Right ventricle myocardium inferior (tissue), 1 donor: ENCODE data around the gene SRA1. TPM values are rescaled to one million over a fixed set of nuclear protein-coding genes. Genes with fewer than 3 reads are reported as not detected.

ENCODE experiments used
- ATAC-seq: fragments of 200-7000 bp; cut with Tn5 transposase; one replicate; pipeline ENCODE4 v1.9.1; 2020; ENCODE audit warnings: mild to moderate bottlenecking, moderate library complexity
- DNase-seq: peaks from one replicate; pipeline ENCODE4 v3.0.0; 2021; ENCODE audit errors: missing footprints
- intact Hi-C: fragments of 100-400 bp; cut with DNase I; formaldehyde crosslinking; loops from one replicate; pipeline ENCODE4 v1.11.0; 2022
- total RNA-seq: library from RNA; stranded (reverse); fragmentation: NEBNext Ultra II Directional; extraction: Animal tissue kit (Norgen Biotek cat#: 25700); gene quantifications from one replicate; pipeline ENCODE4 v1.2.1, GENCODE V29; 2021
- donor health status: DM: no; HTN: yes; CAD: no; lungs with severe emphysema.

The SRA1 gene
- total RNA-seq, 1 donor from 2014 or later, result 29.4 TPM

DNA sequence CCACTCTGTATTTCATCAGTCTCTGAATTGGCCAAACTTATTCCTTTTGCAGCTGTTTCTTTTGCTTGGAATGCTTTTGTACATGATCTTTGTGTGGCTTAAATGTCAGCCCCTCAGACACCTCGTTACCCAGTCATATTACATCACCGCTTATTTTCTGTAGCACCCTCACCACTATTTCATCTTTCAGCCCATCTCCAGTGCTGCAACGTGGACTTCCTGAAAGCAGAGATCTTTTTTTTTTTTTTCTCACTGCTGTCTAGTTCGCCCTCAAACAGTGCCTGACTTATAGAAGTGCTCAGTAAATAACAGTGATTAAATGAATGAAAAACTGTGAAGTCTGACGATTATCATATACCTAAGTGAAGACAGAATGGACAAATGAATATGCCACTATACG lies 835 bp downstream of the SRA1 start:
- intact Hi-C loops, result no loop called here
- no peak for ATAC-seq

DNA sequence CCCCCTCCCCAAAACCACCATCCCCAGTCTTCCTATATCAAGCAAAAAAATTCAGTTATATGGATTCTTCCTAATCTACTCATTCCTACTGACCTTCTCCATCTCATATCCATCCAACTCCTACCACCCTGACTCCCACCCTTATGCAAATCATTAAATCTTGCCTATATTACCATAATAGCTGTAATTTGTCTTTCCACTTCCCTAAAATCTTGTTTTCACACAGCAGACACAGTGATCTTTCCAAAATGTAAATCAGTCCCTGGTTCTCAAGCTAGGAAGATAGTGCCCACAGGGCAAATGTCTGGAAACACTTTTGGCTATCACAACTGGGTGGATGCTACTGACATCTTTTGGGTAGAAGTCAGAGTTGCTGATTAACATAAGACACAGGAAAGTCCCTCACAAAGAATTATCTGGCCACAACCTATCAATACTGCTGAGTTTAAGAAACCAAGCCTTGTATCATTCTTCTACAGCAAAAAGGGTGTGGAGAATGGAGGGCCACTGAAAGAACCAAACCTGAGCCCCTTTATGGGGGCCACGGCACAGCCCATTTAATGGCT lies 1.4 kb downstream of the SRA1 start:
- no peak for ATAC-seq
- intact Hi-C loops, result no loop called here
- DNase-seq, result no peak

More for the DNA sequence above, 835 bp downstream of the SRA1 start:
- no peak for DNase-seq

DNA sequence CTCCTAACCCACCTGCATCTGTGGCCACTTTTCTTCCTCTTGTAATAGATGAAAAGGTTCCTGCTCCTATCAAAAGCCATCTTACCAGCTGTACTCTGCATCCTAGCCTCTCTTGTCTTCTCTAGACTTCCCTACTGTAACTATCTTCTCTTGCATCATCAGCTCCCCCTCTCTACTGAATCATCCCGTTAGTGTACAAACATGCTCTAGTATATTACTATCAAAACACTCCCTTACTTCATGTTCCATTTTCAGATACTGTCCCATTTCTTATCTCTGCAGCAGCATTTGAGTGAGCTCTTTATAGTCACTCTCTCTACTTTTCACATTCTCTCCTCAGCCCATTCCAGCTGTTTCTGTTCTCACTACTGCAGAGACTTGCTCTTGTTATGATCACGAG lies 2.8 kb downstream of the SRA1 start:
- ATAC-seq, result no peak
- no peak for DNase-seq
- intact Hi-C loops, result no loop called here

DNA sequence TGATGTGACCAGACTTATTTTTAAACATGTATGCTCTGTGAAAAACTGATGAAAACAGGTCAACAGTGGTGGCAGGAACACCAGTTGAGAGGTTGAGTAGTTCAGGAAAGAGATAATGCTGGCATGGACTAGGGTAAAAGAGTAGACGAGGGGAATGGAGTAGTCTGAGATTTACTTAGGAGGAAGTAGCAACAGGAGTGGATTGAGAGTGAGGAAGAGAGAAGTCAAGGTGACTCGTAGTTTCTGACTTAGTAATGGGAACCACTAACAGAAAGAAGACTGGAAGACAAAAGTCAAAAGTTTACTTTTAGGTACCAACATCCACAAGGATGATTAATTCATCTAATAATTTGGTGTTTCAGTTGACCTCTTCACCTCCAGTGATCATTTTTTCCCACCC lies 3.6 kb downstream of the SRA1 start:
- ATAC-seq (no peak), DNase-seq (no peak)
- intact Hi-C loops, result no loop called here

DNA sequence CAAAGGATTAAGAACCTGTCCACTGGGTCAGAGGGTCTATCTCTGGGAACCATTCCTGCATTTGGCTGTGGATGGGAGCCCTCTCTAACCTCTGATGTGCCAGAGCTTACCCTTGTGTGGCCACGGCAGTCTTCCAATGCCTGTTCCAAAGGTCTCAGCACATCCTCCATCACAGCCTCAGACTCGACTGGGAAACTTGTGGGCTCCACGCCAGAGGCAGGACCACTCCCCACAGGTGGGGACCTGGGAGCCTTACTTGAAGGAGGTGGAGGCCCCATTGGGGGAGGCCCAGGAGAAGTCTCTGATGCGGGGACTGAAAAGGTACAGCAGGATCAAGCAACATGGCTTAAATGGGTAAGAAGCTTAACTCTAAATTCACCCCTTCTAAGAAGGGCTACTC lies 5.4 kb downstream of the SRA1 start:
- ATAC-seq (no peak), DNase-seq (no peak)
- intact Hi-C loops, result no loop called here

DNA sequence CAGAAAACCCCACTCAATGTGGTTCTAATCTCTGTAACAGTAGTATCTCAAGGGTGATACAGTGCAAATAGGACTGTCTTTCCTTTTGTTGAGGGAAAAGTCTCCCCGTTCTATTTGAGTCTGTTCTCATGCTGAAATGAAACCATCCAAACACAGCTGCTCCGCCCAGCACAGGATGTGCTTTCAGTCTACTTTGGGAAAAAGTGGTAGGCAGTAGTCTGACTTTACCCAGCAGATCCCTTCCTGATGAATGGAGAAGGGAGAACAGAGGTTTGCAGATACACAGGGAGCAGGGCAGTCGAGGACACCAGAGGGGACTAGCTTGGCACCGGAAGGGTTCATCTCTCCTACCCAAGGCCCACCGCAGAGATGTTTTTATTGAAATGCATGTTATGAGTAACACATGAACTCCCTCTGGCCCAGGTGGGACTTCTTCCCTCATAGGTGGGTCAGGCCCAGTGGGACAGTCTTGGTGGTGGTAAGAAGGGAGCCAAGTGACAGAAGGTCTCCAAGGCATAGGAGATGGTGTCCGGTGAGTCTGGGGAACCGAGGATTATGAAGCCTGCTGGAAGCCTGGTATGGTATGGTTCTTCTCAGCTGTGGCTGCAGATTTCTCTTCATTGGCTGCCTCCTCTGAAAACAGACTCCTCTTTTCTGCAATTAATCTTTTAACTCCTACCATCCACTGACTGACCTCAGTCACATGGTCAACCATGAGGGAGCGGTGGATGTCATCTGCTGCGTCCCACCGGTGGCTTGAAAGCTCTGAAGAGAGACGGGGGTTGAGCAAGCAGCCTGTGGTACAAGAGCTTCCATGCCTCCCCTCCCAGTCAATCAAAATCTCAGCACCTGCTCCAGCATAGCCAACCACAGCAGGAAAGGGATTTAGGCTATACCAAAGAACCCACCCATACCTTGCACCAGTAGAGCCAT lies 6.9 kb downstream of the SRA1 start:
- ATAC-seq (no peak), DNase-seq (no peak)
- intact Hi-C loops, result no loop called here

DNA sequence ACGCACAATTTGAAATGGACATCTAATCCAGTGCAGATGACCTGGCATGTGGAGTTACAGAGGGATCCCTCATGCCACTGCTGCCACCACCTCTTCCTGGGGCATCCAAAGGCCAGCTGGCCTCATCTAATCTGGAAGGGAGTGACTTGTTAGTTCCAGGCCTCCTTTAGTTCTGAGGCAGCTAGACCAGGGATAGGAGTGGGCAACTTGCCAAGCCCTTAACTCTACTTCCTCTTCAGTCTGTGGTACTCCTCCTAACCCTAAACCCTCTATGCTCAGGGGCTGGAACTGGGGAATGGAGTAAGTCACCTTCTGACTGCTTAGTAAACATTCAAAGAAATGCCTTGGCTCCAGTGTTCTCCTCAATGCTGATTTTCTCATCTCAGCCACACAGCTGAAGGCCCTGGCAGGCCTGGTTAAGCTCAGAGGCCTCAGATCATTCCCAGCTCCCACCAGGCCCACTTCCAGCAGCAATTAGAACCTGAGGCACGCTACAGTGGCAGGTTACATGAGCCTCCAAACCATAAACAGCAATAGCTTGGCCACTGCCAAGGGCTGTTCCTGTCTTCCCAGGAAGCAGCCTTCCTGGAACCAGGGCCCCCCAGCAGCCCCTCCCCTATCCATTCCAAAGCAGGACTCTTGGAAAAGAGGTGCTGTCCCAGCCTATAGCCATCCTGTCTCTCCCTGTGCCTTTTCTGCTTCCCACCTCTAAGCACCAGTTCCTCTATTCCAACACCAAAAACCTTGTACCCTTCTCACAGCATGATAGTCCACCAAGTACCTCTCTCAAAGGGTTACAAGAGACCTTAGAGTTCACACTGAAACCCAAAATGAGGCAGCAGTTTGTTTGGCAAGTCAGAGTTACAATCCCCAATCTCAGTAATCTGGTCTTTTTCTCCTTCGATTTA lies 7.8 kb downstream of the SRA1 start:
- intact Hi-C loops, result loop anchor here (5.0 kb wide), 2 partner anchors 143 to 147 kb away; partner anchors contain the start of genes ANKHD1, HARS1 and HARS2
- ATAC-seq, result peak; percentile 3
- no peak for DNase-seq

DNA sequence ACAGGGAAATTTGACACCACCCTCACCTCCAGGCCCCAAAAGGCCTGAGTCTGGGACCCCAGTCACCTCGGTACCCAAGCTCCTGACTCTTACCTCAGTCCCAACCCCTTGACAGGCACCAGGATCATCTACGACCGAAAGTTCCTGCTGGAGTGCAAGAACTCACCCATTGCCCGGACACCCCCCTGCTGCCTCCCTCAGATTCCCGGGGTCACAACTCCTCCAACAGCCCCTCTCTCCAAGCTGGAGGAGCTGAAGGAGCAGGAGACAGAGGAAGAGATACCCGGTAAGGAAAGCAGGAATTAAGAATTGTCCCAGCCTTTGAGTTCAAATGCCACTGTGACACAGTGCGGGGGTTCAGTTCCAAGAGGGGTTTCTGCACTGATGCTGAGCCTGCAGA lies 8.5 kb downstream of the SRA1 start:
- intact Hi-C loops, result loop anchor here (5.0 kb wide), 2 partner anchors 144 to 146 kb away; partner anchors contain the start of genes ANKHD1, HARS1 and HARS2
- ATAC-seq (no peak), DNase-seq (no peak)

DNA sequence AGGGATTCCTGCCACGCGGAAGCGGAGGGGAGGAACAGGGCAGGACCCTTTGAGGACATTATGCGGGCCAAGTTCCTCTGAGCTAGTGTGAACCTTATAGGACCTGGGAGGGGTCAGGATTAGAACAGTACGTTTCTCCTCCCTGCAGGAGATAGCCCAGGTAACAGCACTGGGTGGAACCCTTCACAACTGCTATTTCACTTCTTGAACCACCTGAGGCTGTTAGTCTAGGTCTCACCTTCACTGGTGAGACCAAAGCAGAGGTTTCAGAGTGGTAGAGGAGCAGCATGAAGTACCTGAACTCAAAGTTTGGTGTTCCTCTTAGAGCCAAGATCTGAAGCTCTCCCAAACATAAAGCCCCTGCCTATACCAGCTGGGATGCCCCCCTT lies 9.0 kb downstream of the SRA1 start:
- intact Hi-C loops, result loop anchor here (5.0 kb wide), 2 partner anchors 144 to 146 kb away; partner anchors contain the start of genes ANKHD1, HARS1 and HARS2
- no peak for DNase-seq
- ATAC-seq, result peak; percentile 57

DNA sequence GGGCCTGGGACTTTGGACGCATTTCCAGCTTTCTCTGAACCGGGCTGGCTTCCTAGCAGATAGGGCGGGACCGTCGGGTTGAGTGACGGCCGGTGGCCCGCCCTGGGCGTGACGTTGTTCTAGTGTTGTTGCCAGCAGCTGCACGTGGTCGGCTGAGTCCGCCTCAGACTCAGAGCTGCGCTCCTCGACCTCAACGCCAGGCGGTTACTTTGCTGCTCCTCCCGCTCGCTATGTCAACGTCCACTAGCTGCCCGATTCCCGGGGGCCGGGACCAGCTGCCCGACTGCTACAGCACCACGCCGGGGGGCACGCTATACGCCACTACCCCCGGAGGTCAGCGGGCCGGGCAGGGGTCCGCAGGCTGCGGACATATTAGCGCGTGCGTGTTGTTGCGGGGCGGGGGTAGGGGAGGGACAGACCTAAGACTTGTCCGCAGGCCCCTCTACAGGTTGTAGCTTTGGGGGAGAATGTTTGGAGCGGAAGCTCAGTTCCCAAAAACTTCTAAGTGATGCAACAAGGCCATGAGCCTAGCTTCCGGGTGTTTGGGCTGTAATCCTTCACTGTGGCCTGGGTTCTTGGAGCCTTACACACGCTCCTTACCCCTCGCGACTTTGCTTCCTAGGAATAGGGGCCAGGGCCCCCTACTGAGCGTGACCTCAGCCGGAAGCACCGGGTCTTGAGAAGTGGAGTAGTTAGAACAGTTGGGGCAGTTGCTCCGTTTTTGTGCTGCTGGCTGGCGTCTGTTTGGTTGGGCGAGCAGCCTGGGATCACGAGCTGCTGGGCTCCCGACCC lies 9.6 kb downstream of the SRA1 start, which contains the start of gene EIF4EBP3:
TSS of gene EIF4EBP3 (plus strand) at position 155 of the 792 bp plus-strand sequence. CDS start at position 231, 76 bp downstream.
- intact Hi-C loops, result loop anchor here (2.0 to 5.0 kb wide), 4 partner anchors 91 to 145 kb away; partner anchors contain the start of genes ANKHD1, HARS1, HARS2 and TMCO6

DNA sequence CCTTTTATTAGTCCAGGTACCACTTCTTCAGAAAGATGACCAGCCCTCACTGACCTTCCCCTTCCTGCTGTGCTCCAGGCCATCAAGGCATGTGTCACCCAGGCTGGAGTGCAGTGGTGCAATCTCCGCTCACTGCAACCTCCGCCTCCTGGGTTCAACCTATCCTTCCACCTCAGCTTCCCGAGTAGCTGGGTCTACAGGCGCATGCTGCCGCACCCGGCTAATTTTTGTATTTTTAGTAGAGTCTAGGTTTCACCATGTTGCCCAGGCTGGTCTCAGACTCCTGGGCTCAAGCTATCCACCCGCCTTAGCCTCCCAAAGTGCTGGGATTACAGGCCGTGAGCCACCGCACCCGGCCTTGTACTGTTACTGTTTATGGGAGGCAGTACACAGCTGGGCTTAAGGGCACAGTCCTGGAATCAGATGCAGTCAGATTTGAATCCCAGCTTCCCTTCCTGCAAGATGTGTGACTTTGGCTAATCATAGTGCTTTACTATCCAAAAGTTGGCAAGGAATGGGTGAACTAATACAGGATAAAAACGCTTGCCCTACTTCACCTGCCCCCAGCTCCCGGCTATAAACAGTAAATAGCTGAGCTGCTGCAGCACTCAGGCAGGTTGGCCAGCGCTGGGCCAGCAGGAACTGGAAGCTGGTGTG lies 10.3 kb downstream of the SRA1 start:
- DNase-seq, result no peak
- ATAC-seq, result peak; percentile 0
- intact Hi-C loops, result loop anchor here (2.0 to 5.0 kb wide), 4 partner anchors 92 to 145 kb away; partner anchors contain the start of genes ANKHD1, HARS1, HARS2 and TMCO6

More for the DNA sequence above, 9.6 kb downstream of the SRA1 start, which contains the start of gene EIF4EBP3:
- peak; percentile 98 for DNase-seq
- peak; percentile 93 for ATAC-seq

DNA sequence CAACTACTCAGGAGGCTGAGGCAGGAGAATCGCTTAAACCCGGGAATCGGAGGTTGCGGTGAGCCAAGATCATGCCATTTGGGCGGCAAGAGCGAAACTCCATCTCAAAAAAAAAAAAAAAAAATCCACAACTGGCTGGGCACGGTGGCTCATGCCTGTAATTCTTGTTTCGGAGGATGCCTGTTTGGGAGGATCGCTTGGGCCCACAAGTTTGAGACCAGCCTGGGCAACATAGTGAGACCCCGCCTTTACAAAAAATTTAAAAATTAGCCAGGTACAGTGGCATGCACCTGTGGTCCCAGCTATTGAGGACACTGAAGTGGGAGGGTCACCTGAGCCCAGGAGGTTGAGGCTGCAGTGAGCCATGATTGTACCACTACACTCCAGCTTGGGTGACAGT lies 11.7 kb downstream of the SRA1 start:
- DNase-seq (no peak), ATAC-seq (no peak)
- intact Hi-C loops, result loop anchor here (2.0 to 5.0 kb wide), 4 partner anchors 93 to 147 kb away; partner anchors contain the start of genes ANKHD1, HARS1, HARS2 and TMCO6

DNA sequence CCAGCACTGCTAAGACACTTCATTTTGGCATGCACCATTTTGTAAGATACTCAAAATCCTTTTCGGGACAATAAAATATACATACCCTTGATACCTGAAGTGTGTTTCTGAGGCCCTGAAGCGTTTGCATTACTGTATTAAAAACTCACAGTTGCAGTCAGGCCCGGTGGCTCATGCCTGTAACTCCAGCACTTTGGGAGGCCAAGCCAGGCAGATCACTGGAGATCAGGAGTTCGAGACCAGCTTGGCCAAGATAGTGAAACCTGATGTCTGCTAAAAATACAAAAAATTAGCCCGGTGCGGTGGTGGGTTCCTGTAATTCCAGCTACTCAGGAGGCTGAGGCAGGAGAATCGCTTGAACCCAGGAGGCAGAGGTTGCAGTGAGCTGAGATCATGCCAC lies 12.3 kb downstream of the SRA1 start:
- intact Hi-C loops, result loop anchor here (5.0 kb wide), 2 partner anchors 143 to 147 kb away; partner anchors contain the start of genes ANKHD1, HARS1 and HARS2
- ATAC-seq, result no peak

DNA sequence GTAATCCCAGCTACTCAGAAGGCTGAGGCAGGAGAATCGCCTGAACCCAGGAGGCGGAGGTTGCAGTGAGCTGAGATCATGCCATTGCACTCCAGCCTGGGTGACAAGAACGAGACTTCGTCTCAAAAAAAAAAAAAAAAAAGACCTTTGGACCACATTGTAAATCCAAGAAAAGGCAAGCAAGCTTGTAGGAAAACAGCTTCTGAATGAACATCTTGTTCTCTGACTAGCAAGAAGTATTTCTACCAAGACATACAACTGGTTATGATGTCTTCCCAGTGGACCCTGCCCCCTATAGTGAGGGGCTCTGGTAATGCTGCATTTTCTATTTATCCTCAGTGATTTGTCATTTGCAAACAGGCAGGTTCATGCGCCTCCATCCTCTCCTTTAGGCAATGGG lies 14.3 kb downstream of the SRA1 start:
- no peak for DNase-seq
- intact Hi-C loops, result no loop called here
- ATAC-seq, result no peak

More for the DNA sequence above, 12.3 kb downstream of the SRA1 start:
- DNase-seq, result no peak

DNA sequence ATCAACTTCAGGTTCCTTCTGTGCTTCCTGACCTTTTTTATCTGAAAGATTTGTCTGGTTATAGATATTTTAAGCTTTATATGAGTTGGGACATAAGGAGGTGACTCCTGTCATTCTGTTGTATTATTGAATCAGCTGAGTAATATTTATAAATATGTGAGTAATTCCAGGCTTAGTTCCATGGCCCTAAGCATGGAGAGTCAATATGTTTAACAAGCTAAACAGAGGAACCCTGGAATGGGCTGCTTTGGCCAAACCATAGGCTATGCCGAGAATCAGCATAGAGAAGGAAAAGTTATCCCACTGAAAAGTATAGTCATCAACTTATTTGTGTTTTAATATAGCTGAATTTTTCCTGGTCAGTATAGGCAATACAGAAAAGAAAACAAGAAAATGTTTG lies 17.0 kb downstream of the SRA1 start:
- DNase-seq (no peak), ATAC-seq (no peak)
- intact Hi-C loops, result no loop called here

DNA sequence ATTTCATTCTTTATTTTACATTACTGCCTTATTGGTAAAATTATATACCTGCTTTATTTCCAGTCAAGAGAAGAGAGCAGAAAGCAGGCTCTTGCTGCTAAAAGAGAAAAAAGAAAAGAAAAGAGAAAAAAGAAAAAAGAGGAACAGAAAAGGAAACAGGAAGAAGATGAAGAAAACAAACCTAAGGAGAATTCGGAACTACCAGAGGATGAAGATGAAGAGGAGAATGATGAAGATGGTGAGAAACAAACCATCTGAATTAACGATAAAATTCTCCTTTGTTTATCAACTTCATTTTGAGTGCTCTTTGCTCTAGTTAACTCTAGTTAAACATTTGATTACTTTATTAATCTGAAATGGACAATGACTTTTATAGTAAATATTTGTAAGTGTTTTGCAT lies 33.3 kb downstream of the SRA1 start:
- ATAC-seq (no peak), DNase-seq (no peak)
- intact Hi-C loops, result no loop called here

DNA sequence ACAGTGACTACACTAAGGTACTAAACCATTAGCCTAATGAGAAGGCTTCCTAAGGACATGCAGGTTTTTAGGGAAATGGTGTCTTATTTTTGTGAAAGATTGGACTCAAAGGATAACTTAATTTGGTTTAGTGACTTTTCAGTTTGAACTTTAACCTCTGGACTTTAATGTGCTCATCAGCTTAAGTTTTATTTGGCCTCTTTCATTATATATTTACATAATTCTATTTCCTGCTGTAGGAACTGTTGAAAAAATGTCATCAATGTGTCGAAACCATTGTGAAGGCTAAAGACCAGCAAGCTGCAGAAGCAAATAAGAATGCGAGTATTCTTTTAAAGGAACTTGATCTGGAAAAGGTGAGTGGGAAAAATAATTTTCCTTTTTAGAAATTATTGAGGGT lies 44.1 kb downstream of the SRA1 start:
- DNase-seq (no peak), ATAC-seq (no peak)
- intact Hi-C loops, result no loop called here
